Mesodermal cell (in vitro differentiated cells): ENCODE data around the gene SLC28A1. TPM values are rescaled to one million over a fixed set of nuclear protein-coding genes. Genes with fewer than 3 reads are reported as not detected.
"Not testable (repeated sequence)": the region's sequence is repeated elsewhere in the genome, so short reads cannot be mapped to it uniquely, and the experiment has no call there.

Experiments
- H3K27ac ChIP-seq: 2 replicates; pipeline ENCODE4 v1.7.0; 2013; ENCODE audit warnings: mild to moderate bottlenecking, low read depth, low read length, moderate library complexity; ENCODE audit not compliant: severe bottlenecking
- H3K36me3 ChIP-seq: 2 replicates; pipeline ENCODE4 v1.7.1; 2013; ENCODE audit warnings: mild to moderate bottlenecking, low read length, moderate library complexity; ENCODE audit not compliant: control insufficient read depth, insufficient read depth
- H3K4me1 ChIP-seq: one replicate; pipeline ENCODE4 v1.7.1; 2013; ENCODE audit warnings: mild to moderate bottlenecking, low read length; ENCODE audit not compliant: insufficient read depth, control insufficient read depth, poor library complexity, severe bottlenecking
- H3K4me3 ChIP-seq: 2 replicates; pipeline ENCODE4 v1.7.0; 2013; ENCODE audit warnings: low read length, control low read depth, mild to moderate bottlenecking; ENCODE audit not compliant: insufficient read depth, poor library complexity, severe bottlenecking; ENCODE audit errors: extremely low read depth
- H3K9me3 ChIP-seq: 2 replicates; pipeline ENCODE4 v1.7.1; 2013; ENCODE audit warnings: mild to moderate bottlenecking, low read length, moderate library complexity; ENCODE audit not compliant: control insufficient read depth
- WGBS, 2 experiments: methylation state at CpG; one replicate each; pipeline ENCODE4 v1.1.5; 2013; ENCODE audit warnings: missing lambda C conversion rate in 2 of 2; ENCODE audit not compliant: insufficient coverage in 2 of 2; 5-methylcytosine and 5-hydroxymethylcytosine counted together
- polyA plus RNA-seq, 2 experiments: library from polyadenylated mRNA; stranded (reverse); fragments of 50-300 nt; gene quantifications; one replicate each; pipeline ENCODE4 v1.2.3, GENCODE V29; 2013

The SLC28A1 gene
- not detected for polyA plus RNA-seq (2013, experiment 1 of 2)
- polyA plus RNA-seq (2013, experiment 2 of 2): not detected

- no peaks in the 10 kb centered on the region for H3K36me3 ChIP-seq
- H3K27ac ChIP-seq: no peak within 1 kb of the TSS
- H3K9me3 ChIP-seq: no peaks in the 10 kb centered on the region
- WGBS, 2 experiments: 88 to 95% methylated on average over 10 of the region's 11 CpGs
- H3K4me1 ChIP-seq: no peaks in the 10 kb centered on the region
- H3K4me3 ChIP-seq: no peak within 1 kb of the TSS
Measured at GRCh38 chr15:84883916-84884781, at the start of gene SLC28A1. Gene SLC28A1 (plus strand): TSS chr15:84884662. CDS start chr15:84887761, 3,099 bp downstream.

- Histone ChIP-seq H3K9me3 (no peaks in the 10 kb centered on the region), H3K4me1 (peaks cover 12% of the 10 kb centered on the region), H3K4me3 (no peak overlapping the region), H3K36me3 (peaks cover 92% of the 10 kb centered on the region), H3K27ac (no peak overlapping the region)
- whole genome bisulfite sequencing, 2 experiments: 92 to 99% methylated on average over 4 to 5 of the region's 5 CpGs
Measured at GRCh38 chr15:84834969-84835368, 49.5 kb upstream of the SLC28A1 start.

GRCh38 chr15:84835661-84836337 lies 48.7 kb upstream of the SLC28A1 start:
- 90 to 97% methylated on average over 4 of the region's 5 CpGs for WGBS, 2 experiments
- H3K4me3 ChIP-seq: no peak overlapping the region
- H3K36me3 ChIP-seq: peaks cover 91% of the 10 kb centered on the region

GRCh38 chr15:84836844-84837243 lies 47.6 kb upstream of the SLC28A1 start:
- peaks cover 92% of the 10 kb centered on the region for H3K36me3 ChIP-seq
- 100% methylated on average over 1 of the region's 1 CpG for WGBS, 2 experiments
- H3K9me3 ChIP-seq: no peaks in the 10 kb centered on the region
- peaks cover 8% of the 10 kb centered on the region for H3K4me1 ChIP-seq
- no peak overlapping the region for H3K4me3 ChIP-seq
- no peak overlapping the region for H3K27ac ChIP-seq

More at GRCh38 chr15:84835661-84836337, 48.7 kb upstream of the SLC28A1 start:
- no peak overlapping the region for H3K27ac ChIP-seq
- no peaks in the 10 kb centered on the region for H3K9me3 ChIP-seq
- H3K4me1 ChIP-seq: peaks cover 12% of the 10 kb centered on the region

- Histone ChIP-seq H3K27ac (no peak overlapping the region), H3K9me3 (no peaks in the 10 kb centered on the region), H3K4me3 (no peak overlapping the region), H3K4me1 (no peaks in the 10 kb centered on the region), H3K36me3 (peaks cover 83% of the 10 kb centered on the region)
- WGBS, 2 experiments: 97% methylated on average over 23 of the region's 23 CpGs
Measured at GRCh38 chr15:84839714-84840113, 44.7 kb upstream of the SLC28A1 start.

GRCh38 chr15:84840255-84840654 lies 44.2 kb upstream of the SLC28A1 start:
- no peak overlapping the region for H3K4me3 ChIP-seq
- no peaks in the 10 kb centered on the region for H3K9me3 ChIP-seq
- H3K4me1 ChIP-seq: no peaks in the 10 kb centered on the region
- H3K36me3 ChIP-seq: peaks cover 82% of the 10 kb centered on the region
- H3K27ac ChIP-seq: peak overlapping the region; percentile 10
- 93 to 95% methylated on average over 8 to 9 of the region's 10 CpGs for WGBS, 2 experiments

GRCh38 chr15:84840741-84841429 lies 43.6 kb upstream of the SLC28A1 start:
- Histone ChIP-seq H3K9me3 (no peaks in the 10 kb centered on the region), H3K4me1 (no peaks in the 10 kb centered on the region), H3K36me3 (peaks cover 82% of the 10 kb centered on the region), H3K27ac (peak overlapping the region; percentile 10), H3K4me3 (no peak overlapping the region)
- WGBS, 2 experiments: 93 to 99% methylated on average over 11 of the region's 12 CpGs

GRCh38 chr15:84842781-84843180 lies 41.7 kb upstream of the SLC28A1 start:
- 100% methylated on average over 1 of the region's 1 CpG for WGBS, 2 experiments
- Histone ChIP-seq H3K4me3 (no peak overlapping the region), H3K9me3 (no peaks in the 10 kb centered on the region), H3K27ac (no peak overlapping the region), H3K4me1 (no peaks in the 10 kb centered on the region), H3K36me3 (peaks cover 80% of the 10 kb centered on the region)

GRCh38 chr15:84844964-84845363 lies 39.5 kb upstream of the SLC28A1 start:
- Histone ChIP-seq H3K4me3 (no peak overlapping the region), H3K36me3 (peaks cover 62% of the 10 kb centered on the region), H3K9me3 (no peaks in the 10 kb centered on the region), H3K4me1 (no peaks in the 10 kb centered on the region), H3K27ac (peak overlapping the region; percentile 55)
- 85% methylated on average over 2 of the region's 2 CpGs; no CpG with 5 or more reads in 1 of the 2 experiments for WGBS, 2 experiments

GRCh38 chr15:84845631-84846030 lies 38.8 kb upstream of the SLC28A1 start:
- peak overlapping the region; percentile 55 for H3K27ac ChIP-seq
- H3K36me3 ChIP-seq: peaks cover 61% of the 10 kb centered on the region
- whole genome bisulfite sequencing, 2 experiments: 85 to 88% methylated on average over 4 to 5 of the region's 7 CpGs
- H3K4me3 ChIP-seq, H3K9me3 ChIP-seq, H3K4me1 ChIP-seq: not testable (repeated sequence)
